GM13977 (cell line): ENCODE results near the gene PRDM16.

Experiments
- DNase-seq: peaks from one replicate; pipeline ENCODE4 v3.0.0; 2012; ENCODE audit warnings: low spot score
- in situ Hi-C: fragments of 300-500 bp; cut with MboI; formaldehyde crosslinking; loops from one replicate; pipeline ENCODE4 v1.12.0; 2022; ENCODE audit warnings: low sequenced_read_pairs, low pct_unique_long_range_greater_than_20kb, mixed read lengths, inconsistent platforms; ENCODE audit not compliant: unreplicated experiment
- TF ChIP-seq, protein P1 (sequence below): IDR thresholded peaks from 2 replicates; pipeline ENCODE4 v1.5.1; 2012; ENCODE audit warnings: mild to moderate bottlenecking, control low read depth; ENCODE audit not compliant: insufficient read depth; ENCODE audit errors: extremely low read depth, missing control alignments

Gene PRDM16

DNA sequence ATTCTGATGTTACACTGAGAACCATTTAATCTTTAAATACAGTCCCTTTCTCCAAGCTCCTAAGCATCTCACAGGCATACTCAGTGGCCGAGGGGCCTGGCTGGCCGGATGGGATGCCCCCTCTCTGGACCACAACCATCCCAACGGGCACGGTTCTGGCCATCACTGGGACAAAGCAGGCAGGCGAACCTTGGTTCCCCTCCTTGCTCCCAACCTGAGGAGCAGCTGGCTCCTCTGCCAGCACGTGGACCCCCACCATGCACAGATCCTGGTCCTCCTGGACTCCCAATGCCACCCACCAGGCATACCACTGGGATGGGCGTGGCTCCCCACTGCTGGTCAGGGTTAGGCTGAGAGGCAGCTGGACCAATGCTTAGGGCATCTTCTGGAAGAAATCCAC lies 19.8 kb upstream of the PRDM16 start:
- DNase-seq = no peak
- in situ Hi-C loops = no loop called here
- TF ChIP-seq, protein P1, sequence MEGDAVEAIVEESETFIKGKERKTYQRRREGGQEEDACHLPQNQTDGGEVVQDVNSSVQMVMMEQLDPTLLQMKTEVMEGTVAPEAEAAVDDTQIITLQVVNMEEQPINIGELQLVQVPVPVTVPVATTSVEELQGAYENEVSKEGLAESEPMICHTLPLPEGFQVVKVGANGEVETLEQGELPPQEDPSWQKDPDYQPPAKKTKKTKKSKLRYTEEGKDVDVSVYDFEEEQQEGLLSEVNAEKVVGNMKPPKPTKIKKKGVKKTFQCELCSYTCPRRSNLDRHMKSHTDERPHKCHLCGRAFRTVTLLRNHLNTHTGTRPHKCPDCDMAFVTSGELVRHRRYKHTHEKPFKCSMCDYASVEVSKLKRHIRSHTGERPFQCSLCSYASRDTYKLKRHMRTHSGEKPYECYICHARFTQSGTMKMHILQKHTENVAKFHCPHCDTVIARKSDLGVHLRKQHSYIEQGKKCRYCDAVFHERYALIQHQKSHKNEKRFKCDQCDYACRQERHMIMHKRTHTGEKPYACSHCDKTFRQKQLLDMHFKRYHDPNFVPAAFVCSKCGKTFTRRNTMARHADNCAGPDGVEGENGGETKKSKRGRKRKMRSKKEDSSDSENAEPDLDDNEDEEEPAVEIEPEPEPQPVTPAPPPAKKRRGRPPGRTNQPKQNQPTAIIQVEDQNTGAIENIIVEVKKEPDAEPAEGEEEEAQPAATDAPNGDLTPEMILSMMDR = no peak

DNA sequence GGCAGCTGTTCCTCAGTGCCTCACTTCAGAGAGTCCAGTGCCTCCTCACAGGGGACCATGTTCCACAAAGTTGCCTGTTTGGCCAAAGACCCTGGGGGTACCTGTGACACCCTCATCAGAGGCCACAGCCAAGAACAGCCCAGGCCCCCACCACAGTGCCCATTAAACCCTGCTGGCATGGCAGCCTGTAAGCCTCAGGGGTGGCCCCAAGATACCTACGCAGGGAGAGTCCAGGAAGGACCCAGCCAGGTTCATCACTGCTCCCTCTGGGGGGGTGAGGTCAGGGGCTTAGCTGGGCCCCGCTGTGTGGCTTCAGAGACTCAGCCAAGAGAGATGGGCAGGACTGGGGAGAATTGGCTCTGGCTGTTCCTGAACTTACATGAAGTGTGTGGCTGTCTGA lies 19.1 kb upstream of the PRDM16 start:
- in situ Hi-C loops = no loop called here
- DNase-seq = no peak
- TF ChIP-seq, protein P1 = no peak

DNA sequence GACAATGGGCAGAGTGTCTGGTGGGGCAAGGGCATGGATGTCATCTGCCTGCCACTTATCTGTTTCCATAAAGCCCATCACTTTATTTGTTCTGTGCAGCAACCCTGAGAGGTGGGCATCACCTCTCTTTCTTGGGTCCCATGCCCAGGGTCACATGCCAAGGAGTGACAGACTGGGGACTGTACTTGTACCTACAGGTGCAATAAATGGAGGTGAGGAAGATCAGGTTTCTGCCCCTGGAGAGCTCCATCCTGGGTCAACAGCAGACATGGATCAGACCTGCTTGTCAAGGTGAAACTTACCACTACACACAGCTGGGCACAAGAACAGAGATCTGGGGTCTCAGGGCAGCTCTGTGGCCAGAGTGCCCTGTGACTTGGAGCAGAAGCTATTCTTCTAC lies 18.4 kb upstream of the PRDM16 start:
- in situ Hi-C loops = no loop called here
- TF ChIP-seq, protein P1 = no peak
- DNase-seq = no peak

DNA sequence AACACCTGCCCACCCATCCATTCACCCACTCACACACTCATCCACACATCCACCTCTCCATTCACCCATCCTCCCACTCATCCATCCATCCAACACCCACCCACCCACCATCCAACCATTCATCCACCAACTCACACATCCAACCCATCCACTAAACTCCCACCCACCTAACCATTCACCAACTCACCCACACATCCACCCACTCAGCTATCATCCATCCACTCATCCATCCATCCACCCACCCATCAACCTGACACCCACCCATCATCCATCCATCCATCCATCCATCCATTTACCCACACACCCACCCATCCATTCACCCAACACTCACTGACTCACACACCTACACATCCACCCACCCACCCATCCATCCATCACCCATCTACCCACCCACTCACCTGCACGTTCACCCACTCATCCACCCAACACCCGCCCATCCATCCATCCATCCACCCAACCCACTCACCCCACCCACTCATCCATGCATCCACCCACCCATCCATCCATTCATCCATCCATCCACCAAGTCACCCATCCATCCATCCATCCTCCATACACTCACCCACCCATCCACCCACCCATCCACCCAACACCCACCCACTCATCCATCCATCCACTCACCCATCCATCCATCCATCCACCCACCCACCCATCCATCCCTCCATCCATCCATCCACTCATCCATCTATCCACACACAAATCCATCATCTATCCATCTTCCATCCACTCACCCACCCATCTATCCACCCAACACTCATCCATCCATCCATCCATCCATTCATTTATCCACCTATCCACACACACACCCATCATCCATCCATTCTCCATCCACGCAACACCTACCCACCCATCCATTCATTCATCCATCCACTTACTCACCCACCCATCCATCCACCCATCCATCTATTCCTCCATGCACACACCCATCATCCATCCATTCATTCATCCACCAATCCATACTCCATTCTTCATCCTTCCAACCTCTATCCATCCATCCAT lies 17.4 kb upstream of the PRDM16 start:
- TF ChIP-seq, protein P1 = no peak

GRCh38 chr1:3052501-3052900 lies 16.5 kb upstream of the PRDM16 start:
- in situ Hi-C loops = no loop called here
- TF ChIP-seq, protein P1 = no peak
- DNase-seq = no peak

More for the DNA sequence above, 17.4 kb upstream of the PRDM16 start:
- in situ Hi-C loops = no loop called here
- DNase-seq = no peak

DNA sequence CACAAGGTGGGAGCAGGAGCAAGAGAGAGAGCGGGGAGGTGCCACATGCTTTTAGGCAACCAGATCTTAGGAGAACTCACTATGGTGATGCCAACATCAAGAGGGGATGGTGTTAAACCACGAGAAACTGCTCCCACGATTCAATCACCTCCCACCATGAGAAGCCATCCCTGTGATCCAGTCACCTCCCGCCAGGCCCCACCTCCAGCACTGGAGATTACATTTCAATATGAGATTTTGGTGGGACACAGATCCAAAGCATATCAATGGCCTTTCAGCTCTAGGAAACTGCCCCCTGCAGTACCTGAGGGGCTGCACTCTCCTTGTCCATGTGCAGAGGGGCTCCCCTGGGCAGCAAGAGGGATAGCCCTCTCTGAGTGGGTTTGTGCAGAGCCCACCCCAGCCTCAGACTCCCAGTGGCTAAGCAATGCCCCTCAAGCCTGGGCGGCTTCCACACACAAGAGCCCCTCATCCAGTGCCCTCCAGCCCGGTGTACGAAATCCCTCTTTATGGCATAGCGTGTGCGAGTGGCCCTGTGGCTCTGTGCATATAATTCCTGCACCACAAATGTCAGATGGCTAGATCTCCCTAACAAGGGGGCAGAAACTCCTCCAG lies 15.5 kb upstream of the PRDM16 start:
- in situ Hi-C loops = no loop called here
- DNase-seq = no peak
- TF ChIP-seq, protein P1 = no peak
